ENCODE results near the gene NRP2. TPM values are rescaled to one million over a fixed set of nuclear protein-coding genes. Genes with fewer than 3 reads are reported as not detected.

The NRP2 gene
- total RNA-seq, 2 experiments from 2014 or later = 1.1 to 2.0 TPM

GRCh38 chr2:205654878-205655605 lies 27.3 kb upstream of the NRP2 start:
- H3K27ac Mint-ChIP-seq = peak overlapping the region; percentile 39
- DNase-seq = no peak

GRCh38 chr2:205655779-205656456 lies 26.4 kb upstream of the NRP2 start:
- peaks cover 11% of the 10 kb centered on the region for H3K4me1 Mint-ChIP-seq
- no peaks in the 10 kb centered on the region for H3K27me3 Mint-ChIP-seq
- H3K9me3 Mint-ChIP-seq = peaks cover 2% of the 10 kb centered on the region
- no peak overlapping the region for H3K4me3 Mint-ChIP-seq
- no peaks in the 10 kb centered on the region for H3K36me3 Mint-ChIP-seq
- DNase-seq = no peak
- no peak overlapping the region for H3K27ac Mint-ChIP-seq

More at GRCh38 chr2:205654878-205655605, 27.3 kb upstream of the NRP2 start:
- H3K4me1 Mint-ChIP-seq = peaks cover 2% of the 10 kb centered on the region
- no peaks in the 10 kb centered on the region for H3K27me3 Mint-ChIP-seq
- H3K4me3 Mint-ChIP-seq = no peak overlapping the region
- no peaks in the 10 kb centered on the region for H3K9me3 Mint-ChIP-seq
- no peaks in the 10 kb centered on the region for H3K36me3 Mint-ChIP-seq

GRCh38 chr2:205656461-205656860 lies 25.8 kb upstream of the NRP2 start:
- no peak for DNase-seq
- Mint-ChIP-seq H3K27me3 (no peaks in the 10 kb centered on the region), H3K9me3 (peaks cover 2% of the 10 kb centered on the region), H3K4me1 (peaks cover 17% of the 10 kb centered on the region), H3K4me3 (no peak overlapping the region), H3K36me3 (no peaks in the 10 kb centered on the region), H3K27ac (no peak overlapping the region)

- Mint-ChIP-seq H3K27me3 (no peaks in the 10 kb centered on the region), H3K4me3 (no peak overlapping the region), H3K9me3 (peaks cover 2% of the 10 kb centered on the region), H3K36me3 (no peaks in the 10 kb centered on the region), H3K27ac (no peak overlapping the region), H3K4me1 (peaks cover 21% of the 10 kb centered on the region)
- no peak for DNase-seq
Observed at GRCh38 chr2:205656941-205657340, 25.4 kb upstream of the NRP2 start.

GRCh38 chr2:205657579-205657978 lies 24.7 kb upstream of the NRP2 start:
- no peak for DNase-seq
- no peak overlapping the region for H3K27ac Mint-ChIP-seq
- H3K4me1 Mint-ChIP-seq = peaks cover 26% of the 10 kb centered on the region
- H3K9me3 Mint-ChIP-seq = peaks cover 2% of the 10 kb centered on the region
- no peak overlapping the region for H3K4me3 Mint-ChIP-seq
- no peaks in the 10 kb centered on the region for H3K27me3 Mint-ChIP-seq
- no peaks in the 10 kb centered on the region for H3K36me3 Mint-ChIP-seq

GRCh38 chr2:205658068-205658467 lies 24.2 kb upstream of the NRP2 start:
- H3K27me3 Mint-ChIP-seq = no peaks in the 10 kb centered on the region
- H3K36me3 Mint-ChIP-seq = no peaks in the 10 kb centered on the region
- peaks cover 2% of the 10 kb centered on the region for H3K9me3 Mint-ChIP-seq
- no peak overlapping the region for H3K27ac Mint-ChIP-seq
- no peak overlapping the region for H3K4me3 Mint-ChIP-seq
- DNase-seq = no peak
- peaks cover 26% of the 10 kb centered on the region for H3K4me1 Mint-ChIP-seq

GRCh38 chr2:205658572-205658971 lies 23.7 kb upstream of the NRP2 start:
- no peak for DNase-seq
- no peaks in the 10 kb centered on the region for H3K27me3 Mint-ChIP-seq
- H3K4me3 Mint-ChIP-seq = no peak overlapping the region
- H3K27ac Mint-ChIP-seq = no peak overlapping the region
- peaks cover 2% of the 10 kb centered on the region for H3K9me3 Mint-ChIP-seq
- peaks cover 26% of the 10 kb centered on the region for H3K4me1 Mint-ChIP-seq
- no peaks in the 10 kb centered on the region for H3K36me3 Mint-ChIP-seq

- H3K9me3 Mint-ChIP-seq = peaks cover 2% of the 10 kb centered on the region
- H3K27ac Mint-ChIP-seq = no peak overlapping the region
- no peaks in the 10 kb centered on the region for H3K27me3 Mint-ChIP-seq
- no peak overlapping the region for H3K4me3 Mint-ChIP-seq
- no peak for DNase-seq
- no peaks in the 10 kb centered on the region for H3K36me3 Mint-ChIP-seq
- peaks cover 26% of the 10 kb centered on the region for H3K4me1 Mint-ChIP-seq
Observed at GRCh38 chr2:205659922-205660321, 22.4 kb upstream of the NRP2 start.

- Mint-ChIP-seq H3K27me3 (no peaks in the 10 kb centered on the region), H3K9me3 (peaks cover 2% of the 10 kb centered on the region), H3K36me3 (no peaks in the 10 kb centered on the region), H3K4me1 (peaks cover 26% of the 10 kb centered on the region), H3K4me3 (peak overlapping the region; percentile 16), H3K27ac (peak overlapping the region; percentile 65)
- peak; percentile 44 for DNase-seq
Observed at GRCh38 chr2:205660521-205661124, 21.7 kb upstream of the NRP2 start.

- no peak for DNase-seq
- H3K4me3 Mint-ChIP-seq = no peak overlapping the region
- H3K4me1 Mint-ChIP-seq = peaks cover 26% of the 10 kb centered on the region
- H3K27me3 Mint-ChIP-seq = no peaks in the 10 kb centered on the region
- peak overlapping the region; percentile 65 for H3K27ac Mint-ChIP-seq
- peaks cover 2% of the 10 kb centered on the region for H3K9me3 Mint-ChIP-seq
- no peaks in the 10 kb centered on the region for H3K36me3 Mint-ChIP-seq
Observed at GRCh38 chr2:205661281-205661680, 21.0 kb upstream of the NRP2 start.

GRCh38 chr2:205662206-205662965 lies 19.9 kb upstream of the NRP2 start:
- H3K27me3 Mint-ChIP-seq = no peaks in the 10 kb centered on the region
- H3K27ac Mint-ChIP-seq = no peak overlapping the region
- H3K36me3 Mint-ChIP-seq = no peaks in the 10 kb centered on the region
- H3K4me1 Mint-ChIP-seq = peaks cover 26% of the 10 kb centered on the region
- DNase-seq = no peak
- peaks cover 2% of the 10 kb centered on the region for H3K9me3 Mint-ChIP-seq
- H3K4me3 Mint-ChIP-seq = no peak overlapping the region

GRCh38 chr2:205665791-205666190 lies 16.5 kb upstream of the NRP2 start:
- H3K4me3 Mint-ChIP-seq = no peak overlapping the region
- peaks cover 16% of the 10 kb centered on the region for H3K4me1 Mint-ChIP-seq
- no peak overlapping the region for H3K27ac Mint-ChIP-seq
- H3K36me3 Mint-ChIP-seq = no peaks in the 10 kb centered on the region
- no peak for DNase-seq
- H3K9me3 Mint-ChIP-seq = no peaks in the 10 kb centered on the region
- H3K27me3 Mint-ChIP-seq = no peaks in the 10 kb centered on the region

- DNase-seq = no peak
- H3K4me1 Mint-ChIP-seq = no peaks in the 10 kb centered on the region
- no peaks in the 10 kb centered on the region for H3K9me3 Mint-ChIP-seq
Observed at GRCh38 chr2:205670292-205670691, 12.0 kb upstream of the NRP2 start.

GRCh38 chr2:205673312-205673711 lies 9.0 kb upstream of the NRP2 start:
- peaks cover 3% of the 10 kb centered on the region for H3K27me3 Mint-ChIP-seq
- no peak for DNase-seq
- H3K27ac Mint-ChIP-seq = no peak overlapping the region
- no peak overlapping the region for H3K4me3 Mint-ChIP-seq
- H3K36me3 Mint-ChIP-seq = no peaks in the 10 kb centered on the region
- no peaks in the 10 kb centered on the region for H3K9me3 Mint-ChIP-seq
- H3K4me1 Mint-ChIP-seq = peaks cover under 1% of the 10 kb centered on the region

More at GRCh38 chr2:205670292-205670691, 12.0 kb upstream of the NRP2 start:
- Mint-ChIP-seq H3K4me3 (no peak overlapping the region), H3K36me3 (no peaks in the 10 kb centered on the region), H3K27ac (no peak overlapping the region), H3K27me3 (peaks cover 3% of the 10 kb centered on the region)
